HG03280 (cell line): ENCODE results near the gene NCBP2L.
"Not testable (repeated sequence)": the region's sequence is repeated elsewhere in the genome, so short reads cannot be mapped to it uniquely, and the experiment has no call there.

ENCODE experiments used
- ATAC-seq: cut with Tn5 transposase; IDR thresholded peaks from one replicate; pipeline ENCODE4 v1.9.1; 2021; ENCODE audit warnings: mild to moderate bottlenecking, moderate library complexity; ENCODE audit not compliant: unreplicated experiment

The NCBP2L gene

GRCh38 chrX:107804427-107804826 is 26.9 kb downstream of the NCBP2L start:
- ATAC-seq = no peak

GRCh38 chrX:107805179-107805578 is 27.6 kb downstream of the NCBP2L start:
- ATAC-seq = no peak

- not testable (repeated sequence) for ATAC-seq
Measured at GRCh38 chrX:107810053-107810452, 32.5 kb downstream of the NCBP2L start.

- no peak for ATAC-seq
Measured at GRCh38 chrX:107818900-107819521, 41.5 kb downstream of the NCBP2L start.

- no peak for ATAC-seq
Measured at GRCh38 chrX:107823042-107823441, 45.5 kb downstream of the NCBP2L start.

GRCh38 chrX:107823456-107823855 is 45.9 kb downstream of the NCBP2L start:
- no peak for ATAC-seq

- ATAC-seq = peak; percentile 26
Measured at GRCh38 chrX:107825698-107826237, 48.2 kb downstream of the NCBP2L start, which contains the start of gene MID2. MID2 (plus strand) TSS chrX:107825866; CDS start chrX:107826427, 561 bp downstream.

- ATAC-seq = peak; percentile 56
Measured at GRCh38 chrX:107826238-107827029, 48.9 kb downstream of the NCBP2L start.

- no peak for ATAC-seq
Measured at GRCh38 chrX:107827030-107827831, 49.7 kb downstream of the NCBP2L start.

GRCh38 chrX:107827852-107828251 is 50.3 kb downstream of the NCBP2L start:
- no peak for ATAC-seq

GRCh38 chrX:107829878-107830277 is 52.3 kb downstream of the NCBP2L start:
- ATAC-seq = no peak

- ATAC-seq = no peak
Measured at GRCh38 chrX:107831071-107831730, 53.7 kb downstream of the NCBP2L start.

GRCh38 chrX:107834275-107835201 is 57.0 kb downstream of the NCBP2L start:
- no peak for ATAC-seq

GRCh38 chrX:107836958-107837357 is 59.4 kb downstream of the NCBP2L start:
- ATAC-seq = no peak

- no peak for ATAC-seq
Measured at GRCh38 chrX:107840971-107841370, 63.4 kb downstream of the NCBP2L start.

GRCh38 chrX:107842715-107843400 is 65.3 kb downstream of the NCBP2L start:
- ATAC-seq = no peak
